Peyer's patch (tissue), 4 donors: ENCODE measurements around the gene DUSP28. TPM values are rescaled to one million over a fixed set of nuclear protein-coding genes. Genes with fewer than 3 reads are reported as not detected.

Experiments used
- DNase-seq, 3 donors: peaks; one replicate each; pipeline ENCODE4 v3.0.0-alpha.2; 2017 to 2019
- H3K27ac ChIP-seq, 4 donors: fragments of 200-600 bp; sonication (generic); one replicate each; pipeline ENCODE4 v1.5.1; 2016 to 2019
- H3K27me3 ChIP-seq, 2 donors: fragments of 200-600 bp; sonication (generic); one replicate each; pipeline ENCODE4 v1.5.1; 2019
- H3K36me3 ChIP-seq, 3 donors: fragments of 200-600 bp; sonication (generic); one replicate each; pipeline ENCODE4 v1.5.1; 2016 to 2019
- H3K4me1 ChIP-seq, 4 donors: fragments of 200-600 bp; sonication (generic); one replicate each; pipeline ENCODE4 v1.5.1; 2016 to 2019
- H3K4me3 ChIP-seq, 4 donors: fragments of 200-600 bp; sonication (generic); 1 replicate in 3 of 4; 2 replicates in 1 of 4; pipeline ENCODE4 v1.5.1; 2016 to 2019; ENCODE audit warnings: mild to moderate bottlenecking in 1 of 4
- H3K9me3 ChIP-seq, 4 donors: fragments of 200-600 bp; sonication (generic); one replicate each; pipeline ENCODE4 v1.5.1; 2016 to 2019; ENCODE audit warnings: mild to moderate bottlenecking in 1 of 4
- CTCF ChIP-seq, 6 experiments: fragments of 450-650 bp in 4 of 6; fragments of 200-600 bp in 2 of 6; sonication (generic) in 1 of 6; IDR thresholded peaks; one replicate each; pipeline ENCODE4 v1.5.1; 2017 to 2019; ENCODE audit warnings: antibody characterized with exemption in 6 of 6, mild to moderate bottlenecking in 3 of 6, moderate library complexity in 1 of 6
- POLR2A ChIP-seq, 2 donors: fragments of 450-650 bp; IDR thresholded peaks; one replicate each; pipeline ENCODE4 v1.5.1; 2017; ENCODE audit warnings: antibody characterized with exemption in 2 of 2, mild to moderate bottlenecking in 2 of 2, moderate library complexity in 2 of 2
- total RNA-seq, 4 donors: library from RNA; depleted of rRNA; stranded (reverse); fragments of >200 nt; gene quantifications; one replicate each; pipeline ENCODE4 v1.1.0, GENCODE V29; 2016

DUSP28 gene
- total RNA-seq, 4 donors from 2014 or later: 4.2 to 10.1 (median 7.1) TPM

- DNase-seq: no peak
- Histone ChIP-seq H3K36me3 (peaks cover 0 to 66% (median 0%) of the 10 kb centered on the region in 3 donors), H3K9me3 (no peaks in the 10 kb centered on the region), H3K27ac (no peak overlapping the region), H3K4me3 (no peak overlapping the region), H3K27me3 (no peaks in the 10 kb centered on the region), H3K4me1 (peaks cover 0 to 15% (median 2%) of the 10 kb centered on the region in 4 donors)
- no peak for TF ChIP-seq POLR2A (IDR thresholded peaks at IDR 0.05)
- no peak for TF ChIP-seq CTCF (IDR thresholded peaks at IDR 0.05)
These were observed 16.5 kb downstream of the DUSP28 start for GRCh38 chr2:240576436-240577205.

DNA sequence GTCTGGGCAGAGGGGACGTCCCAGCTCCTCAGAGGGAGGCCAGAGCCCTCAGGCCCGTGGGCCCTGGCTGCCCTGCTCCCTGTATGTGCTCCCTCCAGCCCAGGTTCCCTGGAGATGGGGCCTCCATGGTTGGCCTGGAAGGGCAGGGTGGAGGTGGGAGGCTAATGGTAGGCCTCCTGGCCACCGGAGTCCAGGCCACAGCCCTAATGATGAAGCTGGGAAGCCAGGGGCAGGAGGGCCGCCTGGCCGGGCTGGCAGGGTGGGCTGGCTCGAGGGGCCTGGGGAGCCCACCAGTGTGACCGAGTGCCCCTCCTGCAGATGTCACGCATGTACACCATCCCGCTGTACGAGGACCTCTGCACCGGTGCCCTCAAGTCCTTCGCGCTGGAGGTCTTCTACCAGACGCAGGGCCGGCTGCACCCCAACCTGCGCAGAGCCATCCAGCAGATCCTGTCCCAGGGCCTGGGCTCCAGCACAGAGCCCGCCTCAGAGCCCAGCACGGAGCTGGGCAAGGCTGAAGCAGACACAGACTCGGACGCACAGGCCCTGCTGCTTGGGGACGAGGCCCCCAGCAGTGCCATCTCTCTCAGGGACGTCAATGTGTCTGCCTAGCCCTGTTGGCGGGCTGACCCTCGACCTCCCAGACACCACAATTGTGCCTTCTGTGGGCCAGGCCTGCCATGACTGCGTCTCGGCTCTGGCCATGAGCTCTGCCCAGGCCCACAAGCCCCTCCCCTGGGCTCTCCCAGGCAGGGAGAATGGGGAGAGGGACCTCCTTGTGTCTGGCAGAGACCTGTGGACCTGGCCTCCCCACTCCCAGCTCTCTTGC lies 17.3 kb downstream of the DUSP28 start:
- no peak for DNase-seq
- Histone ChIP-seq H3K36me3 (peaks cover 0 to 60% (median 0%) of the 10 kb centered on the region in 3 donors), H3K27ac (no peak overlapping the region), H3K4me3 (no peak overlapping the region), H3K27me3 (no peaks in the 10 kb centered on the region), H3K4me1 (peaks cover 0 to 15% (median 2%) of the 10 kb centered on the region in 4 donors), H3K9me3 (no peaks in the 10 kb centered on the region)
- no peak for TF ChIP-seq CTCF (IDR thresholded peaks at IDR 0.05)
- no peak for TF ChIP-seq POLR2A (IDR thresholded peaks at IDR 0.05)

DNA sequence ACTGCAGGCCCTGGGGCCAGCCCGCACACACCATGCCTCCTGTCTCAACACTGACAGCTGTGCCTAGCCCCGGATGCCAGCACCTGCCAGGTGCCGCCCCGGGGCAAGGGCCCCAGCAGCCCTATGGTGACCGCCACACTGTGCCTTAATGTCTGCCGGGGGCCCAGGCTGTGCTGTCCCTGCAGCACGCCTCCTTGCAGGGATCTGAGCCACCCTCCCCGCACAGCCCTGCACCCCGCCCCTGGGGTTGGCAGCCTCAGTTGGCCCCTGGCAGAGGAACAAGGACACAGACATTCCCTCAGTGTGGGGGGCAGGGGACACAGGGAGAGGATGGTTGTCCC lies 17.9 kb downstream of the DUSP28 start:
- Histone ChIP-seq H3K36me3 (peaks cover 0 to 55% (median 0%) of the 10 kb centered on the region in 3 donors), H3K27me3 (no peaks in the 10 kb centered on the region), H3K4me1 (peaks cover 0 to 15% (median 2%) of the 10 kb centered on the region in 4 donors), H3K4me3 (no peak overlapping the region), H3K9me3 (no peaks in the 10 kb centered on the region), H3K27ac (no peak overlapping the region)
- no peak for DNase-seq
- no peak for TF ChIP-seq CTCF (IDR thresholded peaks at IDR 0.05)
- TF ChIP-seq POLR2A (IDR thresholded peaks at IDR 0.05): no peak

- TF ChIP-seq POLR2A (IDR thresholded peaks at IDR 0.05) (no peak), CTCF (IDR thresholded peaks at IDR 0.05) (no peak)
- DNase-seq: no peak
- no peak overlapping the region for H3K27ac ChIP-seq
These were observed 18.3 kb downstream of the DUSP28 start for GRCh38 chr2:240578488-240578887.

GRCh38 chr2:240579071-240579762 lies 19.1 kb downstream of the DUSP28 start:
- TF ChIP-seq CTCF (IDR thresholded peaks at IDR 0.05) (no peak), POLR2A (IDR thresholded peaks at IDR 0.05) (no peak)
- peaks cover 0 to 16% (median 2%) of the 10 kb centered on the region in 4 donors for H3K4me1 ChIP-seq
- H3K9me3 ChIP-seq: no peaks in the 10 kb centered on the region
- H3K27ac ChIP-seq: peak overlapping the region; percentile 34 to 59 (median 46)
- no peak overlapping the region for H3K4me3 ChIP-seq
- H3K36me3 ChIP-seq: peaks cover 0 to 43% (median 0%) of the 10 kb centered on the region in 3 donors
- DNase-seq: no peak
- no peaks in the 10 kb centered on the region for H3K27me3 ChIP-seq

More at GRCh38 chr2:240578488-240578887, 18.3 kb downstream of the DUSP28 start:
- H3K36me3 ChIP-seq: peaks cover 0 to 51% (median 0%) of the 10 kb centered on the region in 3 donors
- H3K9me3 ChIP-seq: no peaks in the 10 kb centered on the region
- H3K27me3 ChIP-seq: no peaks in the 10 kb centered on the region
- H3K4me3 ChIP-seq: no peak overlapping the region
- H3K4me1 ChIP-seq: peaks cover 0 to 15% (median 2%) of the 10 kb centered on the region in 4 donors
